H1 (cell line): ENCODE data around the gene SCAPER.

ENCODE experiments used
- CBX5 ChIP-seq: fragments of 300-800, 300-1000 bp; sonication (generic); IDR thresholded peaks from 2 replicates; pipeline ENCODE4 v1.7.1; 2016; ENCODE audit warnings: antibody characterized with exemption, low read length, low read depth
- GABPA ChIP-seq: IDR thresholded peaks from 2 replicates; pipeline ENCODE4 v1.6.1; 2011; ENCODE audit warnings: mild to moderate bottlenecking, low read length, moderate library complexity, borderline replicate concordance; ENCODE audit not compliant: insufficient read depth
- GTF2F1 ChIP-seq: IDR thresholded peaks from 2 replicates; pipeline ENCODE4 v1.6.1; 2012; ENCODE audit warnings: low read depth, low read length, improper control_type of control experiment, borderline replicate concordance
- POLR2AphosphoS5 ChIP-seq: IDR thresholded peaks from 2 replicates; pipeline ENCODE4 v1.6.1; 2011; ENCODE audit warnings: low read depth, low read length
- RAD21 ChIP-seq, 2 experiments: IDR thresholded peaks in 1 of 2; conservative IDR thresholded peaks in 1 of 2; 2 replicates each; pipeline ENCODE4 v1.6.1; 2011; ENCODE audit warnings: low read depth in 2 of 2, low read length in 2 of 2, improper control_type of control experiment in 1 of 2, inconsistent platforms in 1 of 2, mild to moderate bottlenecking in 1 of 2, moderate library complexity in 1 of 2
- RFX5 ChIP-seq: IDR thresholded peaks from 2 replicates; pipeline ENCODE4 v1.6.1; 2011; ENCODE audit warnings: low read depth, low read length, improper control_type of control experiment, borderline replicate concordance
- TF ChIP-seq, protein P1 (sequence below): IDR thresholded peaks from 2 replicates; pipeline ENCODE4 v1.6.1; 2011; ENCODE audit warnings: low read length, improper control_type of control experiment
- TF ChIP-seq, protein P2 (sequence below), 3 experiments: IDR thresholded peaks; 1 replicate in 2 of 3; 2 replicates in 1 of 3; pipeline versions ENCODE4 v1.5.1 to v1.6.1; 2011; ENCODE audit warnings: low read length in 3 of 3, mild to moderate bottlenecking in 3 of 3, inconsistent platforms in 2 of 3, low read depth in 1 of 3, moderate library complexity in 1 of 3; ENCODE audit not compliant: insufficient read depth in 1 of 3; ENCODE audit errors: control extremely low read depth in 1 of 3

GRCh38 chr15:76753771-76754170 lies 151.4 kb downstream of the SCAPER start:
- TF ChIP-seq POLR2AphosphoS5: no peak
- TF ChIP-seq, protein P1, sequence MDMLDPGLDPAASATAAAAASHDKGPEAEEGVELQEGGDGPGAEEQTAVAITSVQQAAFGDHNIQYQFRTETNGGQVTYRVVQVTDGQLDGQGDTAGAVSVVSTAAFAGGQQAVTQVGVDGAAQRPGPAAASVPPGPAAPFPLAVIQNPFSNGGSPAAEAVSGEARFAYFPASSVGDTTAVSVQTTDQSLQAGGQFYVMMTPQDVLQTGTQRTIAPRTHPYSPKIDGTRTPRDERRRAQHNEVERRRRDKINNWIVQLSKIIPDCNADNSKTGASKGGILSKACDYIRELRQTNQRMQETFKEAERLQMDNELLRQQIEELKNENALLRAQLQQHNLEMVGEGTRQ: no peak
- TF ChIP-seq RFX5: no peak
- no peak for TF ChIP-seq RAD21 (IDR thresholded peaks at IDR 0.05 in 1 of 2, conservative IDR thresholded peaks at IDR 0.05 in 1 of 2; ENCODE audit: low read depth in 2 of 2, low read length in 2 of 2)
- no peak for TF ChIP-seq CBX5
- TF ChIP-seq, protein P2, sequence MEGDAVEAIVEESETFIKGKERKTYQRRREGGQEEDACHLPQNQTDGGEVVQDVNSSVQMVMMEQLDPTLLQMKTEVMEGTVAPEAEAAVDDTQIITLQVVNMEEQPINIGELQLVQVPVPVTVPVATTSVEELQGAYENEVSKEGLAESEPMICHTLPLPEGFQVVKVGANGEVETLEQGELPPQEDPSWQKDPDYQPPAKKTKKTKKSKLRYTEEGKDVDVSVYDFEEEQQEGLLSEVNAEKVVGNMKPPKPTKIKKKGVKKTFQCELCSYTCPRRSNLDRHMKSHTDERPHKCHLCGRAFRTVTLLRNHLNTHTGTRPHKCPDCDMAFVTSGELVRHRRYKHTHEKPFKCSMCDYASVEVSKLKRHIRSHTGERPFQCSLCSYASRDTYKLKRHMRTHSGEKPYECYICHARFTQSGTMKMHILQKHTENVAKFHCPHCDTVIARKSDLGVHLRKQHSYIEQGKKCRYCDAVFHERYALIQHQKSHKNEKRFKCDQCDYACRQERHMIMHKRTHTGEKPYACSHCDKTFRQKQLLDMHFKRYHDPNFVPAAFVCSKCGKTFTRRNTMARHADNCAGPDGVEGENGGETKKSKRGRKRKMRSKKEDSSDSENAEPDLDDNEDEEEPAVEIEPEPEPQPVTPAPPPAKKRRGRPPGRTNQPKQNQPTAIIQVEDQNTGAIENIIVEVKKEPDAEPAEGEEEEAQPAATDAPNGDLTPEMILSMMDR (IDR thresholded peaks at IDR 0.05; ENCODE audit: control extremely low read depth in 1 of 3, insufficient read depth in 1 of 3, low read depth in 1 of 3, low read length in 3 of 3): no peak
- no peak for TF ChIP-seq GTF2F1
- no peak for TF ChIP-seq GABPA
